Lower lobe of right lung (tissue), 2 donors: ENCODE data around the gene PPP3CA. TPM values are rescaled to one million over a fixed set of nuclear protein-coding genes. Genes with fewer than 3 reads are reported as not detected.

Experiments used
- ATAC-seq, 2 donors: fragments of 200-7000 bp; cut with Tn5 transposase; one replicate each; pipeline ENCODE4 v1.9.1; 2020 to 2022; ENCODE audit warnings: mild to moderate bottlenecking in 2 of 2, moderate library complexity in 2 of 2
- DNase-seq: peaks from one replicate; pipeline ENCODE4 v3.0.0-alpha.2; 2020
- H3K27ac ChIP-seq: fragments of 200-600 bp; one replicate; pipeline ENCODE4 v1.8.0; 2022
- H3K27me3 ChIP-seq: fragments of 200-600 bp; one replicate; pipeline ENCODE4 v1.8.0; 2022; ENCODE audit warnings: low read depth
- H3K36me3 ChIP-seq: fragments of 200-600 bp; one replicate; pipeline ENCODE4 v1.8.0; 2022; ENCODE audit warnings: mild to moderate bottlenecking
- H3K4me1 ChIP-seq: fragments of 200-600 bp; one replicate; pipeline ENCODE4 v1.8.0; 2022
- H3K4me3 ChIP-seq: fragments of 200-600 bp; one replicate; pipeline ENCODE4 v1.8.0; 2022; ENCODE audit warnings: mild to moderate bottlenecking
- H3K9me3 ChIP-seq: fragments of 200-600 bp; one replicate; pipeline ENCODE4 v1.8.0; 2022
- intact Hi-C: fragments of 100-400 bp; cut with DNase I; formaldehyde crosslinking; loops from one replicate; pipeline ENCODE4 v1.11.0; 2022
- microRNA-seq: library from miRNA; unstranded; fragments of <30 nt; microRNA quantifications from one replicate; pipeline ENCODE4 v1.2.0, GENCODE V29; 2020; ENCODE audit warnings: borderline number of aligned reads
- total RNA-seq: library from RNA; stranded (reverse); fragmentation: NEBNext Ultra II Directional; extraction: Animal tissue kit (Norgen Biotek cat#: 25700); gene quantifications from one replicate; pipeline ENCODE4 v1.2.1, GENCODE V29; 2021
- TF ChIP-seq, protein P1 (sequence below): fragments of 200-600 bp; IDR thresholded peaks from one replicate; pipeline ENCODE4 v1.8.0; 2022; ENCODE audit warnings: antibody characterized with exemption, mild to moderate bottlenecking
- donor health status: DM: no; HTN: yes; CAD: no; lungs with severe emphysema.

PPP3CA gene
- total RNA-seq, 1 donor from 2014 or later: 50.2 TPM

- DNase-seq: no peak
- Histone ChIP-seq H3K36me3 (no peaks in the 10 kb centered on the region), H3K4me1 (no peaks in the 10 kb centered on the region), H3K27me3 (no peaks in the 10 kb centered on the region), H3K27ac (no peak overlapping the region), H3K4me3 (no peak overlapping the region), H3K9me3 (no peaks in the 10 kb centered on the region)
- no peak for ATAC-seq
- intact Hi-C loops: no loop called here
- TF ChIP-seq, protein P1, sequence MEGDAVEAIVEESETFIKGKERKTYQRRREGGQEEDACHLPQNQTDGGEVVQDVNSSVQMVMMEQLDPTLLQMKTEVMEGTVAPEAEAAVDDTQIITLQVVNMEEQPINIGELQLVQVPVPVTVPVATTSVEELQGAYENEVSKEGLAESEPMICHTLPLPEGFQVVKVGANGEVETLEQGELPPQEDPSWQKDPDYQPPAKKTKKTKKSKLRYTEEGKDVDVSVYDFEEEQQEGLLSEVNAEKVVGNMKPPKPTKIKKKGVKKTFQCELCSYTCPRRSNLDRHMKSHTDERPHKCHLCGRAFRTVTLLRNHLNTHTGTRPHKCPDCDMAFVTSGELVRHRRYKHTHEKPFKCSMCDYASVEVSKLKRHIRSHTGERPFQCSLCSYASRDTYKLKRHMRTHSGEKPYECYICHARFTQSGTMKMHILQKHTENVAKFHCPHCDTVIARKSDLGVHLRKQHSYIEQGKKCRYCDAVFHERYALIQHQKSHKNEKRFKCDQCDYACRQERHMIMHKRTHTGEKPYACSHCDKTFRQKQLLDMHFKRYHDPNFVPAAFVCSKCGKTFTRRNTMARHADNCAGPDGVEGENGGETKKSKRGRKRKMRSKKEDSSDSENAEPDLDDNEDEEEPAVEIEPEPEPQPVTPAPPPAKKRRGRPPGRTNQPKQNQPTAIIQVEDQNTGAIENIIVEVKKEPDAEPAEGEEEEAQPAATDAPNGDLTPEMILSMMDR: no peak
These were observed 367.6 kb downstream of the PPP3CA start for GRCh38 chr4:100979736-100980135.

GRCh38 chr4:100977746-100978397 lies 369.5 kb downstream of the PPP3CA start:
- Histone ChIP-seq H3K27ac (no peak overlapping the region), H3K9me3 (no peaks in the 10 kb centered on the region), H3K36me3 (no peaks in the 10 kb centered on the region), H3K27me3 (no peaks in the 10 kb centered on the region), H3K4me3 (no peak overlapping the region), H3K4me1 (no peaks in the 10 kb centered on the region)
- TF ChIP-seq, protein P1: no peak
- ATAC-seq (no peak), DNase-seq (no peak)
- intact Hi-C loops: no loop called here

DNA sequence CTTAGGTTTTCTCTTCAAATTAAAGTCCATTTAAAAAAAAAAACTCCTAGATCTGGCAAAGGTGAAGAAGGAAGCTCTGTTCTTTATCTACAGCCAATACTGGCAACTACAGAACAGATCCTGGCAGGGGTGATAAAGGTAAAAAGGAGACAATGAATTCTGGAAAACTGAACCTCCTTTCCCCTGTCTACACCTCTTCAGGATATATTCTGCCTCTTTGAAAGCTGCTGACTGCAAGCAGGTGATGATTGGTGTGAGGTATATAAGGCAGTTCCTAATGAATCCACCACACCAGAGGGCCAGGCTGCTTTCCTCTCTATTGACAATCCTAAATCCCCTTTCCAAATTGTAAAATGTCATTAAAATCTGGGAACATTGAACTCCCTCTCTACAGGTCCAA lies 370.1 kb downstream of the PPP3CA start:
- no peaks in the 10 kb centered on the region for H3K4me1 ChIP-seq
- ATAC-seq: no peak
- no peaks in the 10 kb centered on the region for H3K9me3 ChIP-seq
- H3K27ac ChIP-seq: no peak overlapping the region
- TF ChIP-seq, protein P1: no peak
- H3K4me3 ChIP-seq: no peak overlapping the region
- no peak for DNase-seq
- intact Hi-C loops: no loop called here
- H3K36me3 ChIP-seq: no peaks in the 10 kb centered on the region
- H3K27me3 ChIP-seq: no peaks in the 10 kb centered on the region

Small RNA genes within 50 kb of the gene (microRNA-seq; reads per million reads assigned to microRNA genes)
- gene MIR1255A: not detected
- gene MIR8066: not detected
